Sigmoid colon (tissue), 7 donors: ENCODE measurements around the gene MYCBPAP. TPM values are rescaled to one million over a fixed set of nuclear protein-coding genes. Genes with fewer than 3 reads are reported as not detected.

Source experiments
- DNase-seq: peaks from one replicate; pipeline ENCODE4 v3.0.0-alpha.2; 2019
- H3K27ac ChIP-seq, 4 donors: fragments of 200-600 bp; sonication (generic); one replicate each; pipeline ENCODE4 v1.5.1; 2016 to 2019; ENCODE audit warnings: mild to moderate bottlenecking in 1 of 4
- H3K27me3 ChIP-seq, 3 donors: fragments of 200-600 bp; sonication (generic); one replicate each; pipeline ENCODE4 v1.5.1; 2019; ENCODE audit warnings: mild to moderate bottlenecking in 1 of 3
- H3K36me3 ChIP-seq, 4 donors: fragments of 200-600 bp; sonication (generic); one replicate each; pipeline ENCODE4 v1.5.1; 2016 to 2019
- H3K4me1 ChIP-seq, 4 donors: fragments of 200-600 bp; sonication (generic); one replicate each; pipeline ENCODE4 v1.5.1; 2017 to 2019
- H3K4me3 ChIP-seq, 4 donors: fragments of 200-600 bp; sonication (generic); one replicate each; pipeline ENCODE4 v1.5.1; 2017 to 2019; ENCODE audit warnings: mild to moderate bottlenecking in 2 of 4, moderate library complexity in 1 of 4
- H3K9me3 ChIP-seq, 4 donors: fragments of 200-600 bp in 3 of 4; sonication (generic) in 3 of 4; one replicate each; pipeline versions ENCODE4 v1.5.1 to v1.6.1; 2013 to 2019
- CTCF ChIP-seq, 4 experiments: fragments of 450-650 bp in 3 of 4; fragments of 200-600 bp in 1 of 4; IDR thresholded peaks; one replicate each; pipeline ENCODE4 v1.5.1; 2016 to 2019; ENCODE audit warnings: antibody characterized with exemption in 4 of 4, mild to moderate bottlenecking in 3 of 4, moderate library complexity in 2 of 4
- EP300 ChIP-seq, 4 donors: sonication (generic); formaldehyde crosslinking; IDR thresholded peaks; one replicate each; pipeline ENCODE4 v1.6.1; 2017; ENCODE audit warnings: antibody characterized with exemption in 4 of 4
- POLR2A ChIP-seq, 2 donors: fragments of 450-650 bp; IDR thresholded peaks; one replicate each; pipeline ENCODE4 v1.6.1; 2016; ENCODE audit warnings: antibody characterized with exemption in 2 of 2, mild to moderate bottlenecking in 2 of 2, moderate library complexity in 2 of 2
- POLR2AphosphoS5 ChIP-seq, 4 donors: sonication (generic); formaldehyde crosslinking; IDR thresholded peaks; one replicate each; pipeline ENCODE4 v1.6.1; 2017; ENCODE audit warnings: antibody characterized with exemption in 4 of 4
- WGBS, 2 donors: extraction: QIAGEN DNeasy Blood & Tissue Kit; methylation state at CpG; one replicate each; pipeline ENCODE4 v1.1.7; 2013; 5-methylcytosine and 5-hydroxymethylcytosine counted together
- intact Hi-C: fragments of 100-400 bp; cut with DNase I; formaldehyde crosslinking; loops from one replicate; pipeline ENCODE4 v1.15.1; 2023
- polyA plus RNA-seq, 3 donors: library from polyadenylated mRNA; stranded (reverse); fragments of 200-250 nt; gene quantifications; one replicate each; pipeline ENCODE4 v1.2.3, GENCODE V29; 2013
- total RNA-seq, 4 donors: library from RNA; depleted of rRNA; stranded (reverse); fragments of >200 nt; gene quantifications; one replicate each; pipeline ENCODE4 v1.1.0, GENCODE V29; 2016
- donor health status: healthy with polysubstance abuse.
- donor health status: Bipolar disorder and iron deficiency.
- donor health status: healthy.

The MYCBPAP gene
- total and polyA plus RNA-seq, 7 donors, result 0.23 to 2.5 (median 1.7) TPM; not detected in 1

GRCh38 chr17:50461550-50462132 is 46.6 kb upstream of the MYCBPAP start:
- H3K36me3 ChIP-seq, result no peaks in the 10 kb centered on the region
- intact Hi-C loops, result no loop called here
- H3K27me3 ChIP-seq, result no peaks in the 10 kb centered on the region
- H3K27ac ChIP-seq, result no peak overlapping the region
- TF ChIP-seq CTCF (IDR thresholded peaks at IDR 0.05), result no peak
- TF ChIP-seq POLR2AphosphoS5 (IDR thresholded peaks at IDR 0.05), result no peak
- TF ChIP-seq EP300 (IDR thresholded peaks at IDR 0.05), result no peak
- no peak for TF ChIP-seq POLR2A (IDR thresholded peaks at IDR 0.05)
- no peaks in the 10 kb centered on the region for H3K4me1 ChIP-seq
- DNase-seq, result no peak
- no peaks in the 10 kb centered on the region for H3K9me3 ChIP-seq
- 94 to 95% methylated on average over 14 of the region's 14 CpGs for WGBS, 2 donors
- no peak overlapping the region for H3K4me3 ChIP-seq

GRCh38 chr17:50462446-50462845 is 45.8 kb upstream of the MYCBPAP start:
- TF ChIP-seq POLR2A (IDR thresholded peaks at IDR 0.05), result no peak
- no peak for TF ChIP-seq POLR2AphosphoS5 (IDR thresholded peaks at IDR 0.05)
- no peak for TF ChIP-seq EP300 (IDR thresholded peaks at IDR 0.05)
- no peak for TF ChIP-seq CTCF (IDR thresholded peaks at IDR 0.05)
- Histone ChIP-seq H3K4me1 (no peaks in the 10 kb centered on the region), H3K27me3 (peaks cover 0 to 6% (median 2%) of the 10 kb centered on the region in 3 donors), H3K9me3 (no peaks in the 10 kb centered on the region), H3K27ac (no peak overlapping the region), H3K4me3 (no peak overlapping the region), H3K36me3 (no peaks in the 10 kb centered on the region)
- peak; percentile 59 for DNase-seq
- intact Hi-C loops, result no loop called here
- 84 to 89% methylated on average over 9 of the region's 9 CpGs for WGBS, 2 donors

GRCh38 chr17:50464121-50464520 is 44.1 kb upstream of the MYCBPAP start:
- 84 to 96% methylated on average over 3 of the region's 3 CpGs for WGBS, 2 donors
- DNase-seq, result no peak

GRCh38 chr17:50464736-50465135 is 43.5 kb upstream of the MYCBPAP start:
- no peak for DNase-seq
- peaks cover 0 to 18% (median 14%) of the 10 kb centered on the region in 4 donors for H3K4me1 ChIP-seq
- H3K4me3 ChIP-seq, result no peak overlapping the region
- intact Hi-C loops, result no loop called here
- no peak overlapping the region for H3K27ac ChIP-seq
- no peaks in the 10 kb centered on the region for H3K36me3 ChIP-seq
- TF ChIP-seq POLR2AphosphoS5 (IDR thresholded peaks at IDR 0.05), result no peak
- TF ChIP-seq EP300 (IDR thresholded peaks at IDR 0.05), result no peak
- no peak for TF ChIP-seq CTCF (IDR thresholded peaks at IDR 0.05)
- TF ChIP-seq POLR2A (IDR thresholded peaks at IDR 0.05), result no peak
- peaks cover 15 to 29% (median 25%) of the 10 kb centered on the region in 3 donors for H3K27me3 ChIP-seq
- H3K9me3 ChIP-seq, result no peaks in the 10 kb centered on the region
- 68 to 93% methylated on average over 4 of the region's 4 CpGs for WGBS, 2 donors

More at GRCh38 chr17:50464121-50464520, 44.1 kb upstream of the MYCBPAP start:
- H3K4me1 ChIP-seq, result peaks cover 0 to 12% (median 10%) of the 10 kb centered on the region in 4 donors
- no peak overlapping the region for H3K27ac ChIP-seq
- peaks cover 9 to 23% (median 19%) of the 10 kb centered on the region in 3 donors for H3K27me3 ChIP-seq
- no peaks in the 10 kb centered on the region for H3K36me3 ChIP-seq
- no peak overlapping the region for H3K4me3 ChIP-seq
- no peak for TF ChIP-seq CTCF (IDR thresholded peaks at IDR 0.05)
- no peak for TF ChIP-seq POLR2AphosphoS5 (IDR thresholded peaks at IDR 0.05)
- TF ChIP-seq EP300 (IDR thresholded peaks at IDR 0.05), result no peak
- intact Hi-C loops, result no loop called here
- no peaks in the 10 kb centered on the region for H3K9me3 ChIP-seq

- H3K36me3 ChIP-seq, result no peaks in the 10 kb centered on the region
- H3K27me3 ChIP-seq, result peaks cover 16 to 33% (median 25%) of the 10 kb centered on the region in 3 donors
- no peak overlapping the region for H3K4me3 ChIP-seq
- H3K4me1 ChIP-seq, result peaks cover 0 to 18% (median 14%) of the 10 kb centered on the region in 4 donors
- no peak for DNase-seq
- intact Hi-C loops, result no loop called here
- TF ChIP-seq POLR2AphosphoS5 (IDR thresholded peaks at IDR 0.05) (no peak), CTCF (IDR thresholded peaks at IDR 0.05) (no peak), EP300 (IDR thresholded peaks at IDR 0.05) (no peak), POLR2A (IDR thresholded peaks at IDR 0.05) (no peak)
- H3K9me3 ChIP-seq, result no peaks in the 10 kb centered on the region
- no peak overlapping the region for H3K27ac ChIP-seq
- WGBS, 2 donors, result 50 to 85% methylated on average over 6 of the region's 6 CpGs
Measured at GRCh38 chr17:50465171-50465570, 43.1 kb upstream of the MYCBPAP start.
